T-helper 2 cell treated with Interferon-gamma antibody and Interleukin-4, amounts not matched to agents 100 ng/mL and 5 ng/mL, for 36 hours (primary cell): ENCODE results near the gene DNAH14. TPM values are rescaled to one million over a fixed set of nuclear protein-coding genes. Genes with fewer than 3 reads are reported as not detected.
"Not testable (repeated sequence)": the region's sequence is repeated elsewhere in the genome, so short reads cannot be mapped to it uniquely, and the experiment has no call there.

Experiments used
- intact Hi-C: fragments of 100-400 bp; cut with micrococcal nuclease; formaldehyde crosslinking; loops from one replicate; pipeline ENCODE4 v1.15.1; 2023
- total RNA-seq: library from RNA; stranded (reverse); gene quantifications from 2 replicates; pipeline ENCODE4 v1.2.3, GENCODE V29; 2022

Gene DNAH14
- total RNA-seq, 1 donor from 2014 or later: 1.6 TPM

DNA sequence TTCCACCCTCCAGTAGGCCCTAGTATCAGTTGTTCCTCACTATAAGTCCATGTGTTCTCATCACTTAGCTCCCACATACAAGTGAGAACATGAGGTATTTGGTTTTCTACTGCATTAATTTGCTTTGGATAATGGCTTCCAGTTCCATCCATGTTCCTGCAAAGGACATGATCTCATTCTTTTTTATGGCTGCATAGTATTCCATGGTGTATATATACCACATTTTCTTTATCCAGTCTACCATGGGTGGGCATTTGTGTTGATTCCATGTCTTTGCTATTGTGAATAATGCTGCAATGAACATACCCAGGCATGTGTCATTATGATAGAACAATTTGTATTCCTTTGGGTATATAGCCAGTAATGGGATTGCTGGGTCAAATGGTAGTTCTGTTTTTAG is 218.3 kb downstream of the DNAH14 start:
- intact Hi-C loops: not testable (repeated sequence)

DNA sequence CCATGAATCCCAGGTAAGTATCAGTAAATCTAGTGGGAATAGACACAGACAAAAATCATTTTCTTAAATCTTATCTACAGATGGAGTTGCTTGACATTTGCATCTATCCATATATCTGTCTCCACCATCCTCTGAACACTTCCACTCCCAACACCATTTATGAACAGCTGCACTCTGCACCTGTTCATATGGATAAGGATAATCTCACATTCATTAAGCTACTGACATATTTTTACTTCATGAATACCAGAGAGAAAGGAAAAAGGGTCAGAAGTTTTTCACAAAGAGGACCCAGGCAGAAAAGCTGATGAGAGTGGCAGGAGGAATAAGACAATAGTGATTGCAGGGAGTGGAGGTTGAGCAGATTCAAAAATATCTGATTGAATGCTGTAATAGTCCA is 222.6 kb downstream of the DNAH14 start:
- intact Hi-C loops: no loop called here

DNA sequence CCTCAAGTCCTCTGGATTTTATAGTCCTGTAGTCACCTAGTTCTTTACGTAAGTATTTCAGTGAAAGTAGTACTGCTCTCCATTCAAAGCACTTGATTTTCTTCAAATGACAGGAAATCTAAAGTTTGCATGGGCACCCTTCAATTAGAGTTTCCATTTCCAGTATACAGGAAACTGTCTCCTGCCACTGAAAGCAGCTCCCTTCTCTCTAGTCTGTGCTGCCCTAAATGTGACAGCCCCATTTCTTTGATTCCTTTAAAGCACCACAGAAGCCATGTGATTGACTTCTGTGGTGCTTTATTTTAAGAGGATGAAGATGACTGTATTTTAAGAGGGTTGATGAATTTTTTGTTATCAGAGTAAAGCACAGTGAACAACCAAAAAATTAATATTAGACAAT is 226.1 kb downstream of the DNAH14 start:
- intact Hi-C loops: no loop called here

DNA sequence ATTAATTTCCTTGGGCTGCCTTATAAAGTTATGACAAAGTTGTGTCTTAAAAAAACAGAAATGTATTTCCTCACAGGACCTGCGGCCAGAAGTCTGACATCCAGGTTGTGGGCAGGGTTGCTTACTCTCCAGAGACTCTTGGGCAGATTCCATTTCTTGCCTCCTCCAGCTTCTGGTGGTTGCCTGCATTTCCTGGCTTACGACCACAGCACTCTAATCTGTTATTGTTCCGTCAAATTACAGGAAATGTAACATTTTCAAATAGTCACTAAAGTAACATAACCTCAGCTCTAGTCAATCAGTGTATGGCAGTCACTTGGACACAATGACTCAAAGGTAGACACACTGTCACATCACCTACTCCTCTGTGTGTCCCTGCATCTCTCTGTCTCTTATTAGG is 226.8 kb downstream of the DNAH14 start:
- intact Hi-C loops: no loop called here

DNA sequence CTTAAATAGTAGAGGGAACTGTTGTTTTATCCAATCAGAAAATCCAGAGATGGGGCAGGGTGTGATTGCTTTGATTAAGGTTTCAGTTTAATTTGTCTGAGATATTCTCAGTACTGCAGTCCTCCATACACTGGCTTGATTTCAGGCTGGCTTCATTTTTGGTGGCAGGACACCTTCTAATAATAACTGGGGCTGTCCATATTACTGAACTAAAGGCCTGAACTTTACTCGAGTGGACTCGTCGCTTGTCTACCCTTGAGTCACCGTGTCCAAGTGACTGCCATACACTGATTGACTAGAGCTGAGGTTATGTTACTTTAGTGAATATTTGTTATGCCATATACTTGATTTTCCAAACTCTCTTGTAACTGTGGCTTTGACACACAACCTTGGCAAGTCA is 228.8 kb downstream of the DNAH14 start:
- intact Hi-C loops: no loop called here

DNA sequence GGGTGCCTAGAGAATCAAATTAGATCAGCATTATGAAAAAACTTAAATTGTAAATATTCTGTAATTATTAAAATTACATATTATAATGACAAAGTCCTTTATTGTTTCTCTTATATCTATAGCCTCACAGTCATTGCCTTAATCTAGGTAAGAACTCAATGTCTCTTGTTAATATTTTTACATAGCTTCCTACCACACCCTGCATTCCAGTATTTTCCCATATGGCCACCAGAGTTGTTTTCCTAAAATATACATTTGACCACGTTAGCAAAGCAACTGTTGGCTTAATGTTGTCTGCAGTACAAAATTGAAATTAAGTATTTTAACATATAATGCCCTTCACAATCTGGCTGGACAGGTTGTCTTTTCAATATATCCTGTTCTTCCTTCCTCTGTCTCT is 230.3 kb downstream of the DNAH14 start:
- intact Hi-C loops: no loop called here

DNA sequence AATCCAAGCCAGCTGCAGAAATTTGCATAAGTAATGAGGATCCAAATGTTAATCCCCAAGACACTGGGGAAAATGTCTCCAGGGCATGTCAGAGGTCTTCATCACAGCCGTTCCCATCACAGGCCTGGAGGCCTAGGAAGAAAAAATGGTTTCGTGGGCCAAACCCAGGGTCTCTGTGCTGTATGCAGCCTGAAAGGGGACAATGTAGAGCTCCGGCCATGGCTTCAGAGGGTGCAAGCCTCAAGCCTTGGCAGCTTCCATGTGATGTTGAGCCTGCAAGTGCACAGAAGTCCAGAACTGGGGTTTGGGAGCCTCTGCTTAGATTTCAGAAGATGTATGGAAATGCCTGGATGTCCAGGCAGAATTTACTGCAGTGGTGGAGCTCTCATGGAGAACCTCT is 247.9 kb downstream of the DNAH14 start:
- intact Hi-C loops: not testable (repeated sequence)

DNA sequence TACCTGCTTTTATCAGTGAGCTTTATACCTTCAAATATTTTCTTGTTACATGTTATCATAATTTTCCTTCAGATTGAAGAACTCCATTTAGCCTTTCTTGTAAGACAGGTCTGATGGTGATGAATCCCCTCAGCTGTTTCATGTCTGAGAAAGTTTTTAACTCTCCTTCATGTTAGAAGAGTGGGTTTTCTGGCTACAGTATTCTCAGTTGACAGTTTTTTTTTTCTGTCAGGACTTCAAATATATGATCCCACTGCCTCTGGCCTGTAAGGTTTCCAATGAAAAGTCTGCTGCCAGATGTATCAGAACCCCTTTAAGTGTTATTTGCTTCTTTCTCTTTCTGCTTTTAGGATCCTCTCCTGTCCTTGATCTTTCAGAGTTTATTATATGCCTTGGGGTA is 250.2 kb downstream of the DNAH14 start:
- intact Hi-C loops: no loop called here

DNA sequence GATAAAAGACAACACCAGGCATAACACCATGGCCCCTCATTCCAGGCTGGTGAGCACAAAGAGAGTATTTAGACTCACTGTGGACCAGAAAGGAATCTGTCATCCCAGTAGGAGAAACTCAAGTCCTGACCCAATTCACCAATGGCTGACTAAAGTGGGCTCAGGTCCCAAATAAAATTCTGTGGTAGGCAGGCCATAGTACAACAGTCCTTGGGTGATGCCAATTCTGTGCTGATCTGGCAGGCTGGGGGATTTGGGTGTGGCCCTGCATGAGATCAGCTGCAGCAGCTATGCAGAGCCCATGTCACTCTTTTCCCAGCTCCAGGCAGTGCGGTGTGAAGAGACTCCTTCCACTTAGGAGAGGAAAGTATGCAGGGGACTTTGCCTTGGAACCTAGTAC is 253.2 kb downstream of the DNAH14 start:
- intact Hi-C loops: no loop called here

DNA sequence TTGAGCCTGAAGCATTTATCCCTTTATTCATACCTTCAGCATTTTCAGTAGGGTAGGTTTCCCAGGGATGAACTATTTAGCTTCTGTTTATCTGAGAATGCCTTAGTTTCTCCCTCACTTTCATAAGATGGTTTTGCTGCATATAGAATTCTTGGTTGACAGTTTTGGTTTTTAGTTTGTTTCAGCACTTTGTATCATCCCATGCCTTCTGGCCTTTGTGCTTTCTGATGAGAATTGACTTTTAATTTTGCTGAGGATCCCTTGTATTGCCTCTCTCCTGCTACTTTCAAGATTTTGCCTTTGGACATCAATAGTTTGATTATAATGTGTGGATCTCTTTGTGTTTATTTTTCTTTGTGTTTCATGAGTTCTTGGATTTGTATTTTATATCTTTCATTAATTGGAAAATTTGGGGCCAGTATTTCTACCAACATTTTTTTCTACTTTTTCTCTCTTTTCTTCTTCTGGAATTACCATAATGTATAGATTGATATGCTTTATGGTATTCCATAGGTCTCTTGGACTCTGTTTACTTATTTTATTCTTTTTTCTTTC is 261.8 kb downstream of the DNAH14 start:
- intact Hi-C loops: no loop called here

DNA sequence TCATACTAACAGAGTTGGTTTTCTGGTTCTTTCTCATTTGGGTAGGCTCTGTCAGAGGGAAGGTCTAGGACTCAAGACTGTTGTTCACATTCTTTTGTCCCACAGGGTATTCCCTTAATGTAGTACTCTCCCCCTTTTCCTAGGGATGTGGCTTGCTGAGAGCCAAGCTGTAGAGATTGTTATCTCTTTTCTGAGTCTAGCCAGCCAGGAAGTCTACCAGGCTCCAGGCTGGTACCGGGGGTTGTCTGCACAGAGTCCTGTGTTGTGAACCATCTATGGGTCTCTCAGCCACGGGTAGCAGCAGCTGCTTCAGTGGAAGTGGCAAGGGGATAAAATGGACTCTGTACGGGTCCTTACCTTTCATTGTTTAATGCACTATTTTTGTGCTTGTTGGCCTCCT is 272.0 kb downstream of the DNAH14 start:
- intact Hi-C loops: no loop called here

DNA sequence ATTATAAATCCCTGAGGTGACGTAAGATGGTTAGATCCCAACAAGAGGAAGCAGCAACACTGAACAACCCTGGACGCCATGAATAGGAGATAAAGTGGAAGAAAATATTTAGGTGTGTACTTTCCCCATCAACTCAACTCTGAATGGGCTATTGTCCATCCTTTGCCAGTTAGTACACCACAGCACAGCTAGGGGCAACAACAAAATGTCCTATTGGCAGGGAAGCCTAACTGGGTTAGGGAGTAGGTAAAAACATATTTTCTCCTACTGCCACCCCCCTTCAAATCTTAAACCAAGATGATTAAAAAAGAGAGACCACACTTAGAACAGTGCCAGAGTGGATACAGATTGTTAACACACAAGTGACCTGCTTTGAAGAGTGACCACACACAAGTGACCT is 278.3 kb downstream of the DNAH14 start:
- intact Hi-C loops: no loop called here

DNA sequence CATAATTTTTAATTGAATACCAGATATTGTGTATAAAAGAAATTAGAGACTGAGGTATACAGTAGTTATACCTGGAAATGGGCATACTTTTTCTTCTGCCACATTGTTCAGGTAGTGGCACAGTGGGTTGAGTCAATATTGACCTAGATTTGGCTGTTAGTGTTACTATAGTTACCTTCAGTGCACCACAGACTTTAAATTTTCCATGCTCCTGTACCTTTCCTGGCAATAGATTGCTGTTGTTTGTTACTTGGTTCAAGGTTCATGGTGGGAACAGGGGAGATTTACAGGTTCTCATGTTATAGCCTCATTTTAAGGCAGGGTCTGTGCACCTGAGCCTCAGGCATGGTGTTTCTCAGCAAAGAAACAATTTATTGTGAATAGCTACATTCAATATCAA is 279.7 kb downstream of the DNAH14 start:
- intact Hi-C loops: no loop called here

DNA sequence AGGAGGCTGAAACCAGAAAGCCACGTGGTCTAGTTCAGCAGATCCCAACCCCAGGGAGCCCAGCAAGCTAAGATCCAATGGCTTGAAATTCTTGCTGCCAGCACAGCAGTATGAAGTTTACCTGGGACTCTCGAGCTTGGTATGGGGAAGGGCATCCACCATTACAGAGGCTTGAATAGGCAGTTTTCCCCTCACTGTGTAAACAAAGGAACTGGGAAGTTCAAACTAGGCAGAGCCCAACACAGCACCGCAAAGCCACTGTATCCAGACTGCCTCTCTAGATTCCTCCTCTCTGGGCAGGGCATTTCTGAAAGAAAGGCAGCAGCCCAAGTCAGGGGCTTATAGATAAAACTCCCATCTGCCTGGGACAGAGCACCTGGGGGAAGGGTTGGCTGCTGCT is 280.7 kb downstream of the DNAH14 start:
- intact Hi-C loops: not testable (repeated sequence)

DNA sequence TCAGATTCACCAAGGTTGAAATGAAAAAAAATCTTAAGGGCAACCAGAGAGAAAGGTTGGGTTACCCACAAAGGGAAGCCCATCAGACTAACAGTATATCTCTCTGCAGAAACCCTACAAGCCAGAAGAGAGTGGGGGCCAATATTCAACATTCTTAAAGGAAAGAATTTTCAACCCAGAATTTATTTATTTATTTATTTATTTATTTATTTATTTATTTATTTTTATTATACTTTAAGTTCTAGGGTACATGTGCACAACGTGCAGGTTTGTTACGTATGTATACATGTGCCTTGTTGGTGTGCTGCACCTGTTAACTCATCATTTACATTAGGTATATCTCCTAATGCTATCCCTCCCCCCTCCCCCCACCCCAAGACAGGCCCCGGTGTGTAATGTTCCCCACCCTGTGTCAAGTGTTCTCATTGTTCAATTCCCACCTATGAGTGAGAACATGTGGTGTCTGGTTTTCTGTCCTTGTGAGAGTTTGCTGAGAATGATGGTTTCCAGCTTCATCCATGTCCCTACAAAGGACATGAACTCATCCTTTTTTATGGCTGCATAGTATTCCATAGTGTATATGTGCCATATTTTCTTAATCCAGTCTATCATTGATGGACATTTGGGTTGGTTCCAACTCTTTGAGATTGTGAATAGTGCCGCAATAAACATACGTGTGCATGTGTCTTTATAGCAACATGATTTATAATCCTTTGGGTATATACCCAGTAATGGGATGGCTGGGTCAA is 282.4 kb downstream of the DNAH14 start:
- intact Hi-C loops: not testable (repeated sequence)

DNA sequence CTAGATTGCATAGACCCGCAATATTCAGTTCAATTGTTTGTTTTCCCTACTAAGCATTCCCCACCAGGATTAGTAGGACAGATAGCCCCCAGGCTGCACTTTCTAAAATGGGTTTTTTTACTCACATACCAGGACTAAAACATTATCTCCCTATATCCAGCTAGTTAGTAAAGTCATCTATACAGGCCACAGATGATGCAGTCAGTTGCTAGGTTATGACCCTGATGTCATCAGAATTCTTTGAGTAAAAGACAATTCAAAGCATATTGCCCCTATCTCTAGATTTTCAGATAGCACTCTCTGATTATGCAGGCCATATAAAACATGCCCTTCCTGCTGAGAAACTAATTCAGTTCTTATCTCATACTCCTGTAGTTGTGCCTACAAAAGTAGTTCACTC is 294.8 kb downstream of the DNAH14 start:
- intact Hi-C loops: no loop called here

DNA sequence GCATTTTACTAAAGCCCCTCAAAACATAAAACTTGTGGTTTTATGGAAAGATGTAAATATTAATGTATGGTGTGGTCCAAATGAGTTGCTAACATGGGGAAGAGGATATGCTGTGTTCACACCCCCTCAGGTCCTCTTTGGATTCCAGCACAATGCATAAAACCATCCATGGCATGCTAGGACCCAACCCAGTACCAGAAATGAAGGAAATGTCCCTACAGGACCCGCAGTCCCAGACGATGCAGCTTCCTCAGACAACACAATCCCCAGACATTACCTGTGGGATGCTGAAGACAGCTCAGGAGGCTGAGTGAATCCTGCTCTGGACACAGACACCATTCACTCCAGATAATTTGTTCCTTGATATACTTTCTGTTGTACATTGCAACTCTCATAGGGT is 296.2 kb downstream of the DNAH14 start:
- intact Hi-C loops: no loop called here

DNA sequence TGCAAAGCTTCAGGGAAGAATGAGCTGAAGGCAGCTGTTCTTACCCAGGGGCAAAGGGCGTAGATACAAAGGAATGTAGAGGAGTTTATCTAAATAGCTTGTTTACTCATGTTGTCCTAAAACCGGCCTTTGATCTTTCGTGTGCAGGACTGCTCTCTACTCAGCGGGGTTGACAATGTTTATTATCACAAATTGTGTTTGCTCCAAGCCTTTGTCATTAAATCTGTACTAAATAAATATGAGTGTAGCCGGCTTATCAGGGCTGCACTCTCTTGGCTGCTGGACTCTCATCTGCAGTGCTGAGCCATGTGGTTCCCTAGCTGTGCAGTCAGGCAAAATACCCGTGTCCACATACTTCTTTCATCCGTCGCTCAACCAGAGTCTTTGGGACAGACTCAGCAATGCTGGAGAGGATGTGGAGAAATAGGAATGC is 299.4 kb downstream of the DNAH14 start:
- intact Hi-C loops: no loop called here

DNA sequence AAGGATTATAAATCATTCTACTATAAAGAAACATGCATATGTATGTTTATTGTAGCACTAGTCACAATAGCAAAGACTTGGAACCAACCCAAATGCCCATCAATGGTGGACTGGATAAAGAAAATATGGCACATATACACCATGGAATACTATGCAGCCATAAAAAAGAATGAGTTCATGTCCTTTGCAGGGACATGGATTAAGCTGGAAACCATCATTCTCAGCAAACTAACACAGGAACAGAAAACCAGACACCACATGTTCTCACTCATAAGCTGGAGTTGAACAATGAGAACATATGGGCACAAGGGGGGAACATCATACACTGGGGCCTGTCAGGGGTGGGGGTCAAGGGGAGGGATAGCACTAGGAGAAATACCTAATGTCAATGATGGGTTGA is 300.0 kb downstream of the DNAH14 start:
- intact Hi-C loops: not testable (repeated sequence)

DNA sequence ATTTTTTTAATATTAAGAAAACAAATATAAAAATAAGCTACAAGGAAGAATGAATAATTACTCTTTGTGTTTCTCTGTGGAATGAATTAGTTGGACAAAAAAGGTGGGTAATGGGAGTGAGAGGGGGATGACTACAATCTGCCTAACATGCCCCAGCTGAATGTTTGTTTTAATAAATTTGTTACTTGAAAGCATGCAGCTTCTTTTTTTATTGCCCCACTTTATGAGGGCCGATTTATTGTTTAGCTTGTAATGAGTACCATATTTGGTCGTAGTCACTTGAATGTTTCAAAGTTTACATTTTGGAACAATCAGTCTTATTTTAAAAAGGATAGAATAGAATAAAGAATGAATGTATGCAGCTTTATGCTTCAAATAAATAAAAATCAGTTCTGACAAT is 301.0 kb downstream of the DNAH14 start:
- intact Hi-C loops: no loop called here

DNA sequence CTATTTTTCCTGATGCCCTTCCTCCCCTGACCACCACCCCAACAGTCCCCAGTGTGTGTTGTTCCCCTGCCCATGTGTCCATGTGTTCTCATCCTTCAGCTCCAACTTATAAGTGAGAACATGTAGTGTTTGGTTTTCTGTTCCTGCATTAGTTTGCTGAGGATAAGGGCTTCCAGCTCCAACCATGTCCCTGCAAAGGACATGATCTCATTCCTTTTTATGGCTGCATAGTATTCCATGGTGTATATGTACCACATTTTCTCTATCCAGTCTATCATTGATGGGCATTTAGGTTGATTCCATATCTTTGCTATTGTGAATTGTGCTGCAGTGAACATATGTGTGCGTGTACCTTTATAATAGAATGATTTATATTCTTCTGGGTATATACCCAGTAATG is 303.5 kb downstream of the DNAH14 start:
- intact Hi-C loops: not testable (repeated sequence)

DNA sequence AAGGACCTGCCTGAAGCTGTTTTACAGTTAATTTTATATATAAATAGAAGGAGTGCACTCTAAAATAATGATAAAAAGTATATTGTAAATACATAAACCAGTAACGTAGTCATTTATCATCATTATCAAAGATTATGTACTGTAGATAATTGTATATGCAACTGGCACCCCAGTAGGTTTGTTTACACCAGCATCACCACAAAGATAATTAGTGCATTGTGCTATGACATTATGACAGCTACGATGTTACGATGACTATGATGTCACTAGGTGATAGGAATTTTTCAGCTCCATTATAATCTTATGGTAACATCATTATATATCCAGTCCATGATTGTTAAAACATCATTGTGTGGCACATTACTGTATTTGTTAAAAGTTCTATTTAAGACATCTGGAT is 313.1 kb downstream of the DNAH14 start:
- intact Hi-C loops: no loop called here

DNA sequence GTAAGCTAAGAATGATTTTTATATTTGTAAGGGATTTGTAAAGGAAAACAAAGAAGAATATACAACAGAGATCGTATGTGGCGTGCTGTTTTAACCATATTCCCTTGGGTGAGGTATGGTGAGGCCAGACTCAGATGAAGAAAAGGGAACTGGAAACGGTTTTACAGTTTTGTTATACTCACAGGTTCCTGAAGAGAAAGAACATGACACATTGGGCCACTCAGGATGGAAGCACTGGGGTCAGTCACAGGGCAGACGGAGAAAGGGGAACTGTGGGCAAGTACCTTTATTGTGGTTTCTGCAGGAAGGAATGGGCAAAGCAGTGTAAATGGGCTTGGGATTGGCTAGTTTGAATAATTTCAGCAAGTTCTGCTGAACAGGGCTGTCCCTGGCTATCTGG is 321.0 kb downstream of the DNAH14 start:
- intact Hi-C loops: no loop called here
